Measurements from ENCODE around the gene SLC35A5. TPM values are rescaled to one million over a fixed set of nuclear protein-coding genes. Genes with fewer than 3 reads are reported as not detected.

The SLC35A5 gene
- total and polyA plus RNA-seq, 9 of the 15 experiments (the other 6 are each of a cell fraction or from before 2014, with no cell fraction given), result 4.0 to 13.0 (median 9.7) TPM

Other genes with a start within 250 kb of the SLC35A5 start
- gene CD200, start 228.9 kb upstream of the SLC35A5 start, total RNA-seq (2014; rRNA removed), result not detected in 2 replicates
- not detected in 2 replicates for gene CD200, start 228.9 kb upstream of the SLC35A5 start, total RNA-seq (2014; rRNA removed; fragmentation: Illumina TruSeq; extraction: Trizol)
- gene CD200, start 228.9 kb upstream of the SLC35A5 start, total RNA-seq (2015; rRNA removed; fragmentation: Illumina TruSeq; extraction: Trizol), result not detected in 2 replicates
- gene CD200, start 228.9 kb upstream of the SLC35A5 start, total RNA-seq (2021), result 0.13 and 0.47 TPM in 2 replicates
- not detected in 2 replicates for gene CD200, start 228.9 kb upstream of the SLC35A5 start, polyA plus RNA-seq (2011; rRNA removed)
- gene CD200, start 228.9 kb upstream of the SLC35A5 start, polyA plus RNA-seq (2014; fragmentation: Illumina TruSeq; extraction: Trizol), result not detected in 2 replicates
- not detected for gene CD200, start 228.9 kb upstream of the SLC35A5 start, polyA plus RNA-seq (2014; fragmentation: Nextera tagmentation; extraction: Ambion mirVana)
- not detected in 2 replicates for gene CD200, start 228.9 kb upstream of the SLC35A5 start, polyA plus RNA-seq (2014; rRNA removed)
- not detected in 2 replicates for gene BTLA, start 62.6 kb upstream of the SLC35A5 start, total RNA-seq (2014; rRNA removed)
- gene BTLA, start 62.6 kb upstream of the SLC35A5 start, total RNA-seq (2014; rRNA removed; fragmentation: Illumina TruSeq; extraction: Trizol), result not detected in 2 replicates
- gene BTLA, start 62.6 kb upstream of the SLC35A5 start, total RNA-seq (2015; rRNA removed; fragmentation: Illumina TruSeq; extraction: Trizol), result not detected in 2 replicates
- gene BTLA, start 62.6 kb upstream of the SLC35A5 start, total RNA-seq (2021), result 0.22 TPM in 1 of 2 replicates, not detected in the other
- 0.04 TPM in 1 of 2 replicates, not detected in the other for gene BTLA, start 62.6 kb upstream of the SLC35A5 start, polyA plus RNA-seq (2011; rRNA removed)
- not detected in 2 replicates for gene BTLA, start 62.6 kb upstream of the SLC35A5 start, polyA plus RNA-seq (2014; fragmentation: Illumina TruSeq; extraction: Trizol)
- not detected for gene BTLA, start 62.6 kb upstream of the SLC35A5 start, polyA plus RNA-seq (2014; fragmentation: Nextera tagmentation; extraction: Ambion mirVana)
- not detected in 2 replicates for gene BTLA, start 62.6 kb upstream of the SLC35A5 start, polyA plus RNA-seq (2014; rRNA removed)
- gene ATG3, start 83 bp upstream of the SLC35A5 start, total RNA-seq (2014; rRNA removed), result 92.1 and 107 TPM in 2 replicates
- gene ATG3, start 83 bp upstream of the SLC35A5 start, total RNA-seq (2014; rRNA removed; fragmentation: Illumina TruSeq; extraction: Trizol), result 58.5 and 66.0 TPM in 2 replicates
- 63.8 and 67.0 TPM in 2 replicates for gene ATG3, start 83 bp upstream of the SLC35A5 start, total RNA-seq (2015; rRNA removed; fragmentation: Illumina TruSeq; extraction: Trizol)
- gene ATG3, start 83 bp upstream of the SLC35A5 start, total RNA-seq (2021), result 61.9 and 64.7 TPM in 2 replicates
- gene ATG3, start 83 bp upstream of the SLC35A5 start, polyA plus RNA-seq (2011; rRNA removed), result 39.2 and 52.0 TPM in 2 replicates
- 73.3 and 83.7 TPM in 2 replicates for gene ATG3, start 83 bp upstream of the SLC35A5 start, polyA plus RNA-seq (2014; fragmentation: Illumina TruSeq; extraction: Trizol)
- gene ATG3, start 83 bp upstream of the SLC35A5 start, polyA plus RNA-seq (2014; fragmentation: Nextera tagmentation; extraction: Ambion mirVana), result 10 to 100 TPM; 48.7 to 60.9 TPM
- gene ATG3, start 83 bp upstream of the SLC35A5 start, polyA plus RNA-seq (2014; rRNA removed), result 60.7 and 69.3 TPM in 2 replicates
- gene CCDC80, start 79.1 kb downstream of the SLC35A5 start, total RNA-seq (2014; rRNA removed), result 0.59 and 0.61 TPM in 2 replicates
- 0.69 and 1.5 TPM in 2 replicates for gene CCDC80, start 79.1 kb downstream of the SLC35A5 start, total RNA-seq (2014; rRNA removed; fragmentation: Illumina TruSeq; extraction: Trizol)
- 1.5 and 1.6 TPM in 2 replicates for gene CCDC80, start 79.1 kb downstream of the SLC35A5 start, total RNA-seq (2015; rRNA removed; fragmentation: Illumina TruSeq; extraction: Trizol)
- 1.4 and 2.2 TPM in 2 replicates for gene CCDC80, start 79.1 kb downstream of the SLC35A5 start, total RNA-seq (2021)
- gene CCDC80, start 79.1 kb downstream of the SLC35A5 start, polyA plus RNA-seq (2011; rRNA removed), result 0.12 and 0.17 TPM in 2 replicates
- 0.40 and 1.4 TPM in 2 replicates for gene CCDC80, start 79.1 kb downstream of the SLC35A5 start, polyA plus RNA-seq (2014; fragmentation: Illumina TruSeq; extraction: Trizol)
- 1 to 10 TPM in 1 of 2 experiments, under 1 TPM in 1; 0.73 to 2.0 TPM for gene CCDC80, start 79.1 kb downstream of the SLC35A5 start, polyA plus RNA-seq (2014; fragmentation: Nextera tagmentation; extraction: Ambion mirVana)
- gene CCDC80, start 79.1 kb downstream of the SLC35A5 start, polyA plus RNA-seq (2014; rRNA removed), result 0.19 and 1.1 TPM in 2 replicates

All from K562 (cell line).